SJCRH30 (cell line): ENCODE results near the gene POLR3E. TPM values are rescaled to one million over a fixed set of nuclear protein-coding genes. Genes with fewer than 3 reads are reported as not detected.

ENCODE experiments used
- DNase-seq, 2 experiments: peaks; one replicate each; pipeline ENCODE4 v3.0.0-alpha.2; 2015 to 2020
- H3K27ac ChIP-seq: fragments of 250-450 bp; sonication (Bioruptor Pico); 2 replicates; pipeline ENCODE4 v1.5.1; 2020; ENCODE audit warnings: mild to moderate bottlenecking, moderate library complexity
- H3K27me3 ChIP-seq: fragments of 250-450 bp; sonication (Bioruptor Pico); 2 replicates; pipeline ENCODE4 v1.5.1; 2020; ENCODE audit warnings: mild to moderate bottlenecking, moderate library complexity
- H3K36me3 ChIP-seq: fragments of 250-450 bp; sonication (Bioruptor Pico); 2 replicates; pipeline ENCODE4 v1.5.1; 2020; ENCODE audit warnings: mild to moderate bottlenecking, moderate library complexity
- H3K4me1 ChIP-seq: fragments of 250-450 bp; sonication (Bioruptor Pico); 2 replicates; pipeline ENCODE4 v1.5.1; 2020; ENCODE audit warnings: mild to moderate bottlenecking, moderate library complexity
- H3K4me3 ChIP-seq: fragments of 250-450 bp; sonication (Bioruptor Pico); 2 replicates; pipeline ENCODE4 v1.5.1; 2020; ENCODE audit warnings: mild to moderate bottlenecking, moderate library complexity
- H3K9me3 ChIP-seq: fragments of 250-450 bp; sonication (Bioruptor Pico); replicated peaks from 2 replicates; pipeline ENCODE4 v1.5.1; 2020; ENCODE audit warnings: mild to moderate bottlenecking, moderate library complexity
- total RNA-seq: library from RNA; depleted of rRNA; stranded (reverse); fragments of >200 nt; shearing (Covaris generic); gene quantifications from 2 replicates; pipeline ENCODE4 v1.2.3, GENCODE V29; 2014

The POLR3E gene
- total RNA-seq, 1 experiment from 2014 or later: 35.5 TPM

GRCh38 chr16:22302776-22303363 lies 5.7 kb downstream of the POLR3E start:
- Histone ChIP-seq H3K4me3 (no peak overlapping the region), H3K36me3 (peaks cover 3% of the 10 kb centered on the region; the same call in 1 of the 2 replicates), H3K4me1 (no peaks in the 10 kb centered on the region), H3K9me3 (no peaks in the 10 kb centered on the region), H3K27me3 (no peaks in the 10 kb centered on the region), H3K27ac (no peak overlapping the region)
- no peak for DNase-seq

DNA sequence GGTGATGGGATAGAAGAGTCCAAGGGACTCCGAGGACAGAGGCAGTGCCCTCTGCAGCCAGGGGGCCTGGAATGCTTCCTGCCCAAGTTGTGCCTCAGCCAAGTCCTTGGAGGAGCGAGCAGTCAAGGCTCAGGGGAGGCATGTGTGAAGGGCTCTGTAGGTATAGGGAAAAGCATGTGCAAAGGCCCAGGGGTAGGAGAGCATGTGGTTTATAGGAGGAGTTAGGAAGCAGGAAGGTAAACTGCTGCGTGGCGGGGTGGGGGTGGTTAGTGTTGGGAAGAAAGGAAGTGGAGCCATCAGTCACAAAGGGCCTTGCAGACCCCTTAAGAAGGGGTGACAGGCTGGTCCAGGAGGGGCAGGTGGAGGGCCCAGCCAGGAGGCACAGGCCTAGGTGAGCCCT lies 7.2 kb downstream of the POLR3E start:
- Histone ChIP-seq H3K27ac (no peak overlapping the region), H3K36me3 (peaks cover 3% of the 10 kb centered on the region; the same call in 1 of the 2 replicates), H3K4me3 (no peak overlapping the region), H3K27me3 (no peaks in the 10 kb centered on the region), H3K4me1 (no peaks in the 10 kb centered on the region), H3K9me3 (no peaks in the 10 kb centered on the region)
- DNase-seq: no peak

DNA sequence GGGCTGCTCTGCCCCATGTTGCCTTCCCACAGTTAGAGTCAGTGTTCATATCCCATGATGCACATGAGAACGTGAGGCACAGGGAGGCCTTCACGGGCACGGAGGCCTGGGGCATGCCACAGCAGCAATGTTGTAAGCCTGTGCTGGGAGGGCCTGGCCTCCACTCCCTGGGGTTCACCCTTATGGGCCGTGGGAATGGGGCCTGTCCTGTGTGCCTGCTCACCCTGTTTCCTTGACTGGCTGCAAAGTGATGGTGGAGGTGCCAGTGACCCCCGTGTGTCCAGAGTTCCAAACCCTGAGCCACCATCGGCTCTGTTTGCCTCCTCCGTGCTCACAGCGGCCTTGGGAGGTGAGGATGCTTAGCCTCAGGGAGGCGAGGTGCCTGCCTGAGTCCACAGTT lies 9.6 kb downstream of the POLR3E start:
- no peak for DNase-seq
- Histone ChIP-seq H3K36me3 (peaks cover 4% of the 10 kb centered on the region; the same call in 1 of the 2 replicates), H3K4me3 (no peak overlapping the region)

GRCh38 chr16:22307838-22308237 lies 10.6 kb downstream of the POLR3E start:
- Histone ChIP-seq H3K27ac (no peak overlapping the region), H3K36me3 (peaks cover 6% of the 10 kb centered on the region; the same call in 1 of the 2 replicates), H3K4me3 (no peak overlapping the region), H3K27me3 (no peaks in the 10 kb centered on the region), H3K9me3 (no peaks in the 10 kb centered on the region), H3K4me1 (no peaks in the 10 kb centered on the region)
- DNase-seq: no peak

More for the DNA sequence above, 9.6 kb downstream of the POLR3E start:
- Histone ChIP-seq H3K27me3 (no peaks in the 10 kb centered on the region), H3K4me1 (no peaks in the 10 kb centered on the region), H3K9me3 (no peaks in the 10 kb centered on the region), H3K27ac (no peak overlapping the region)

- peaks cover 6% of the 10 kb centered on the region; the same call in 1 of the 2 replicates for H3K36me3 ChIP-seq
- no peak overlapping the region for H3K27ac ChIP-seq
- DNase-seq: no peak
- H3K9me3 ChIP-seq: no peaks in the 10 kb centered on the region
- no peaks in the 10 kb centered on the region for H3K27me3 ChIP-seq
- H3K4me1 ChIP-seq: no peaks in the 10 kb centered on the region
- no peak overlapping the region for H3K4me3 ChIP-seq
These were observed 11.8 kb downstream of the POLR3E start for GRCh38 chr16:22308824-22309520.

DNA sequence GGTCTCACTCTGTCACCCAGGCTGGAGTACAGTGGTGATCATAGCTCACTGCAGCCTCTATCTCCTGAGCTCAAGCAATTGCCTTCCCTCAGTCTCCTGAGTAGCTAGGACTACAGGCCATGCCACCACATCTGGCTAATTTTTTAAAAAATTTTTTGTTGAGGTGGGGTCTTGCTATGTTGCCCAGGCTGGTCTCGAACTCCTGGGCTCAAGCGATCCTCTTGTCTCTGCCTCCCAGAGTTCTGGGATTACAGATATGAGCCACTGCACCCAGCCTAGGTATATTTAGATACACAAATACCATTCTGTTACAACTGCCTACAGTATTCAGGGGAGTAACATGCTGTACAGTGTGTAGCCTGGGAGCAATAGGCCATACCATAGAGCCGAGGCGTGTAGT lies 14.3 kb downstream of the POLR3E start:
- peaks cover 10% of the 10 kb centered on the region; the same call in 1 of the 2 replicates for H3K36me3 ChIP-seq
- DNase-seq: no peak
- H3K4me3 ChIP-seq: no peak overlapping the region
- H3K4me1 ChIP-seq: no peaks in the 10 kb centered on the region
- no peaks in the 10 kb centered on the region for H3K27me3 ChIP-seq
- H3K9me3 ChIP-seq: no peaks in the 10 kb centered on the region
- H3K27ac ChIP-seq: no peak overlapping the region

GRCh38 chr16:22312897-22313781 lies 15.9 kb downstream of the POLR3E start:
- H3K27ac ChIP-seq: no peak overlapping the region
- H3K4me1 ChIP-seq: no peaks in the 10 kb centered on the region
- no peak overlapping the region for H3K4me3 ChIP-seq
- no peaks in the 10 kb centered on the region for H3K27me3 ChIP-seq
- peaks cover 9% of the 10 kb centered on the region; the same call in 1 of the 2 replicates for H3K36me3 ChIP-seq
- no peak for DNase-seq
- no peaks in the 10 kb centered on the region for H3K9me3 ChIP-seq

GRCh38 chr16:22313876-22314470 lies 16.8 kb downstream of the POLR3E start:
- no peaks in the 10 kb centered on the region for H3K27me3 ChIP-seq
- H3K36me3 ChIP-seq: peaks cover 11% of the 10 kb centered on the region; the same call in 1 of the 2 replicates
- no peaks in the 10 kb centered on the region for H3K9me3 ChIP-seq
- no peak overlapping the region for H3K27ac ChIP-seq
- no peaks in the 10 kb centered on the region for H3K4me1 ChIP-seq
- no peak for DNase-seq
- no peak overlapping the region for H3K4me3 ChIP-seq

DNA sequence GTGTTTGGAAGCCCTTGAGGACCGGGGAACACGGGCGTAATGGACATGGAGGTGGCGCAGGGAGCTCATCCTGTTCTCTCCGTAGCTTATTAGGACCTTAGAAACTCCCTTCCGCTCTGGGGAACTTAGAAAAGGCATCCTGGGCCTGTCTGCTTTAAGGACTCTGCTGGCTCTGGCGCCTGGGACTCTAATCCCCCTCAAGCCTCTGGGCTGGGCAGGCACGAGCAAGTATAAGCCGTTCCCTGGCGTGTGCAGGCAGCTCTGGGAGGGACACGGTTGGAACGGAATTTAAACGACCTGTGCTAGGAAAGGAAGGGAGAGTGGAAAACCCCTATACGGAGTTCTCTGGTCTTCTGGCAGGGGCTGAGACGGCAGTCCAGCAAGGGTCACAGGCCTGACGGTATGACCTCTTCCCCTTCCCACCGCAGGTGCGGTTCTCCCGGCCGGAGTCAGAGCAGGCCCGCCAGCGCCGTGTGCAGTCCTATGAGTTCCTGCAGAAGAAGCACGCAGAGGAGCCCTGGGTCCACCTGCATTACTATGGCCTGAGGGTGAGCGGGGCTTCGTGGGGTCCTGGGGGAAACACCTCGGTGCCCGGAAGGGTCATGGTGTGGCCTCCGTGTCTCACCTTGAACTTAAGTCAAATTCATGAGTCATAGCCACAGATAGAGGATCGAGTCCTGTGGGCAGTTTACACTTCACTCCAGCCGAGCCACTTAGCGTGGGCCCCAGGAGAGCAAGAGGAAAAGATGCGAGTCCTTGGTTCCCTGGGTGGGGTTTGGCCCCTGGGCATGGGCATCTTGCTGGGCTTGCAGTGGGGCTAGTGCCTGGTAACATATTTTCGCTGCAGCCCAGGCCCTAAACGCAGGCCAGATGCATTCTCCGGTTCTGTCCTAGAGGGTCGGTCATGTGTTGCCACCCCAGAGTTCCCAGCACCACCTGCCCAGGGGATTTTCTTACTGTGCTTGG lies 17.7 kb downstream of the POLR3E start:
- Histone ChIP-seq H3K36me3 (peaks cover 15% of the 10 kb centered on the region; the same call in 1 of the 2 replicates), H3K27ac (no peak overlapping the region), H3K27me3 (no peaks in the 10 kb centered on the region), H3K4me1 (no peaks in the 10 kb centered on the region), H3K9me3 (no peaks in the 10 kb centered on the region), H3K4me3 (no peak overlapping the region)
- DNase-seq: no peak

- H3K36me3 ChIP-seq: peaks cover 18% of the 10 kb centered on the region
These were observed 18.8 kb downstream of the POLR3E start for GRCh38 chr16:22315979-22316378.

DNA sequence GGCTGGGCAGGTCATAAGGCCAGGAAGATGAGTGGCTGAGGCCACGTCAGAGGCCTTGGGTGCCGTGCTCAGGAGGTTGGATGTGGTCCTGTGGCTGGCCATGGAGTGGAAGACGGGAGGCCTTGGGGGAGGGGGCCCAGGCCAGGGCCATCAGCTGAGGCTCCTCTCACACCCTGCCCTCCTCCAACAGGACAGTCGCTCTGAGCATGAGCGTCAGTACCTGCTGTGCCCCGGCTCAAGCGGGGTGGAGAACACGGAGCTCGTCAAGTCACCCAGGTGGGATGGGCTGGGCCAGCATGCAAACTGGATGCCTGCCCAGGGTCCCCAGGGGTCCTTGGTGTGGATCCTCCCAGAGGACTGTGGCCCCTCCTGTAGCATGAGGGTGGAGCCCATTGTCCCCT lies 19.2 kb downstream of the POLR3E start:
- Histone ChIP-seq H3K4me3 (no peak overlapping the region), H3K27me3 (no peaks in the 10 kb centered on the region), H3K27ac (no peak overlapping the region), H3K36me3 (peaks cover 18% of the 10 kb centered on the region), H3K4me1 (no peaks in the 10 kb centered on the region), H3K9me3 (no peaks in the 10 kb centered on the region)
- DNase-seq: no peak

More at GRCh38 chr16:22315979-22316378, 18.8 kb downstream of the POLR3E start:
- Histone ChIP-seq H3K27me3 (no peaks in the 10 kb centered on the region), H3K4me3 (no peak overlapping the region), H3K9me3 (no peaks in the 10 kb centered on the region), H3K27ac (no peak overlapping the region), H3K4me1 (no peaks in the 10 kb centered on the region)
- DNase-seq: no peak

DNA sequence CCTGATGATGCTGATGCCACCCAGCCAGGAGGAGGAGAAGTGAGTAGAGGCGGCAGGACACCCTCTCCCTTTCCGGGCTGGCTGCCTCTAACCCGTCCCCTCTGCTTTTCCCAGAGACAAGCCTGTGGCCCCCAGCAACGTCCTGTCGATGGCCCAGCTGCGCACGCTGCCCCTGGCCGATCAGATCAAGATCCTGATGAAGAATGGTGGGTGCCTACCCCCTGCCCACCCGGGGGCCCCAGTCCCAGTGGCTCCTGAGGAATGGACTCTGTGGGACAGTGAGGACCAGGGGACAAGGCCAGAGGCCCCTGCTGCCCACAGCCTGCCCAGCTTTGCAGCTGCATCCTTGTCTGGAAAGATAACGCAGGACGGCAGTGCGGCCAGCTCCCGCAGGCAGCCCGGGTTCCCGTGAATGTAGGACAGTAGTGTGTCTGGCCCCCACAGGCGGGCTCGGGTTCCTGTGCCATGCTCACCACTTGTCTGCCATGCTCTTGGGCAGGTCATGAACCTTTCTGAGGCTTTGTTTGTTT lies 19.9 kb downstream of the POLR3E start:
- H3K4me1 ChIP-seq: no peaks in the 10 kb centered on the region
- H3K36me3 ChIP-seq: peaks cover 16% of the 10 kb centered on the region
- no peak overlapping the region for H3K27ac ChIP-seq
- no peak overlapping the region for H3K4me3 ChIP-seq
- H3K27me3 ChIP-seq: no peaks in the 10 kb centered on the region
- DNase-seq: no peak
- no peaks in the 10 kb centered on the region for H3K9me3 ChIP-seq

DNA sequence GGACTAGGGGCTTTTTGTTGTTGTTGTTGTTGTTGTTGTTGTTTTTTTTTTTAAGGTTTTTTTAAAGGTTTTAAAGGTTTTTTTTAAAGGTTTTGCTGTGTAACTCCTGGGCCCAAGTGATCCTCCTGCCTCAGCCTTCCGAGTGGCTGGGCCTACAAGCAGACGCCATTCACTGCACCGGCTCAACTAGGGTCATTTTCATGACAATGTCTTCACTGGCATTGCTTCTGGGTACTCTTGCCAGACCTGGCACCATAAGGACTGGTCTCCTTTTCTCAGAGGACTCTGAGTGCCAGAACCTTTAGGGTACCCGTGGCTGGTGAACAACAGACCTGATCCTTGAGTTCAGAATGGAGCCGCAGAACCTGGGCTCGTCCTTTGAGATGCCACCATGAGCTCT lies 20.4 kb downstream of the POLR3E start:
- DNase-seq: no peak
- Histone ChIP-seq H3K4me1 (no peaks in the 10 kb centered on the region), H3K27me3 (no peaks in the 10 kb centered on the region), H3K36me3 (peaks cover 16% of the 10 kb centered on the region), H3K4me3 (no peak overlapping the region), H3K9me3 (no peaks in the 10 kb centered on the region), H3K27ac (no peak overlapping the region)
